Peyer's patch (tissue), 4 donors: ENCODE results near the gene FADD. TPM values are rescaled to one million over a fixed set of nuclear protein-coding genes. Genes with fewer than 3 reads are reported as not detected.

ENCODE experiments used
- DNase-seq, 3 donors: peaks; one replicate each; pipeline ENCODE4 v3.0.0-alpha.2; 2017 to 2019
- H3K27ac ChIP-seq, 4 donors: fragments of 200-600 bp; sonication (generic); one replicate each; pipeline ENCODE4 v1.5.1; 2016 to 2019
- H3K27me3 ChIP-seq, 2 donors: fragments of 200-600 bp; sonication (generic); one replicate each; pipeline ENCODE4 v1.5.1; 2019
- H3K36me3 ChIP-seq, 3 donors: fragments of 200-600 bp; sonication (generic); one replicate each; pipeline ENCODE4 v1.5.1; 2016 to 2019
- H3K4me1 ChIP-seq, 4 donors: fragments of 200-600 bp; sonication (generic); one replicate each; pipeline ENCODE4 v1.5.1; 2016 to 2019
- H3K4me3 ChIP-seq, 4 donors: fragments of 200-600 bp; sonication (generic); 1 replicate in 3 of 4; 2 replicates in 1 of 4; pipeline ENCODE4 v1.5.1; 2016 to 2019; ENCODE audit warnings: mild to moderate bottlenecking in 1 of 4
- H3K9me3 ChIP-seq, 4 donors: fragments of 200-600 bp; sonication (generic); one replicate each; pipeline ENCODE4 v1.5.1; 2016 to 2019; ENCODE audit warnings: mild to moderate bottlenecking in 1 of 4
- CTCF ChIP-seq, 6 experiments: fragments of 450-650 bp in 4 of 6; fragments of 200-600 bp in 2 of 6; sonication (generic) in 1 of 6; IDR thresholded peaks; one replicate each; pipeline ENCODE4 v1.5.1; 2017 to 2019; ENCODE audit warnings: antibody characterized with exemption in 6 of 6, mild to moderate bottlenecking in 3 of 6, moderate library complexity in 1 of 6
- POLR2A ChIP-seq, 2 donors: fragments of 450-650 bp; IDR thresholded peaks; one replicate each; pipeline ENCODE4 v1.5.1; 2017; ENCODE audit warnings: antibody characterized with exemption in 2 of 2, mild to moderate bottlenecking in 2 of 2, moderate library complexity in 2 of 2
- total RNA-seq, 4 donors: library from RNA; depleted of rRNA; stranded (reverse); fragments of >200 nt; gene quantifications; one replicate each; pipeline ENCODE4 v1.1.0, GENCODE V29; 2016

FADD gene
- total RNA-seq, 4 donors from 2014 or later: 9.9 to 33.6 (median 28.8) TPM

DNA sequence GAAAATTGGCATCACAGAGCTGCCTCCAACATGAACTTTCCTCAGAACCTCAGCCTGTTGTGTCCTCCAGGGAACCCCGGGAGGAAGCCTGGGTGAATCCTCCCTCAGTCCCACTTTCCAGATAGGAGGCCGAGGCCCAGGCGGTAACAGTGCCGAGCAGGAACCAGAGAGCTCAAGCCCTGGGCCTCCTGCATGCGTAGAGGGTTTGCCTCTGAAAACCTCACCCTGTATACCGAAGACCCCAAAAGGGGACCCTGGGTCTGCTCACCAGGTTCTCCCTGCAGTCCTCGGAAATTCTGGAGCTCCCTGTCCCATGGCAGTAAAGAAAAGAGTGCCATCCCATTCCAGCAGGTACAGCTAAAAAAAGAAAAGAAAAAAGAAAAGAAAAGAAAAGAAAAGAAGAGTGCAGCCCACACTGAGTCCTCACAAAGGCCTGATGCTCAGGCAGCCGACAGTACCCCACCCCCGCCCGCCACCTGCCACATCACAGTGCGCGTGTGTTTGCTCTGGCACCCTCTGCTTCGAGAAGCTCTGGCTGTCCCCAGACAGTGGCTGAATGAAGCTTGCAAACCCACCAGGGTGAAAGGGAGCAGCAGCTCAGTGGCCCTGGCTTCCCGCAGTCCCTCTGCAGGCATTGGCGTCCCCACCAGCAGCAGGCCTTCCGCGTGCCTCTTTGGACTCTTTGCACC is 28.4 kb upstream of the FADD start:
- H3K36me3 ChIP-seq: no peaks in the 10 kb centered on the region
- no peaks in the 10 kb centered on the region for H3K4me1 ChIP-seq
- no peaks in the 10 kb centered on the region for H3K27me3 ChIP-seq
- DNase-seq: no peak
- H3K9me3 ChIP-seq: no peaks in the 10 kb centered on the region
- TF ChIP-seq POLR2A (IDR thresholded peaks at IDR 0.05) (no peak), CTCF (IDR thresholded peaks at IDR 0.05) (no peak)
- no peak overlapping the region for H3K4me3 ChIP-seq
- no peak overlapping the region for H3K27ac ChIP-seq

- Histone ChIP-seq H3K27me3 (no peaks in the 10 kb centered on the region), H3K4me3 (no peak overlapping the region), H3K9me3 (no peaks in the 10 kb centered on the region), H3K27ac (no peak overlapping the region), H3K36me3 (no peaks in the 10 kb centered on the region), H3K4me1 (no peaks in the 10 kb centered on the region)
- DNase-seq: no peak
- TF ChIP-seq POLR2A (IDR thresholded peaks at IDR 0.05): no peak
- TF ChIP-seq CTCF (IDR thresholded peaks at IDR 0.05): no peak
Measured at GRCh38 chr11:70175236-70175698, 27.8 kb upstream of the FADD start.

- TF ChIP-seq CTCF (IDR thresholded peaks at IDR 0.05) (peak in 4 of 6 experiments; percentile 42 to 56 (median 48)), POLR2A (IDR thresholded peaks at IDR 0.05) (no peak)
- Histone ChIP-seq H3K4me1 (no peaks in the 10 kb centered on the region), H3K9me3 (no peaks in the 10 kb centered on the region), H3K4me3 (no peak overlapping the region), H3K36me3 (no peaks in the 10 kb centered on the region), H3K27me3 (no peaks in the 10 kb centered on the region), H3K27ac (no peak overlapping the region)
- peak in 1 of 3 donors; percentile 54 for DNase-seq
Measured at GRCh38 chr11:70176940-70177689, 26.0 kb upstream of the FADD start.

GRCh38 chr11:70180906-70181305 is 22.2 kb upstream of the FADD start:
- Histone ChIP-seq H3K36me3 (no peaks in the 10 kb centered on the region), H3K27ac (no peak overlapping the region), H3K9me3 (no peaks in the 10 kb centered on the region), H3K4me1 (no peaks in the 10 kb centered on the region), H3K27me3 (no peaks in the 10 kb centered on the region), H3K4me3 (no peak overlapping the region)
- TF ChIP-seq POLR2A (IDR thresholded peaks at IDR 0.05) (no peak), CTCF (IDR thresholded peaks at IDR 0.05) (no peak)
- DNase-seq: no peak

DNA sequence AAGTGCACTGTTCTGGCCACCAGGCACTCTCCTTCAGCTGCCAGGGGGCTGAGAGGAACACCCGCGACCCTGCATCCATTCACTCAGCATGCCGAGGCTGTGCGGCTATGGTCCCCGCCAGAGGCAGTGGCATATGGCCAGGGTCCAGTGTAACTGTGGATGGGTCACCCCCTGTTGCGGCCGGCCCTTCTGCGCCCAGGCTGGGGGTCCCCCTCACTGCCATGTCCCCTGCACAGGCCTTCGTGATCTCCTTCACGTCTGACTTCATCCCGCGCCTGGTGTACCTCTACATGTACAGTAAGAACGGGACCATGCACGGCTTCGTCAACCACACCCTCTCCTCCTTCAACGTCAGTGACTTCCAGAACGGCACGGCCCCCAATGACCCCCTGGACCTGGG is 20.8 kb upstream of the FADD start:
- Histone ChIP-seq H3K27ac (no peak overlapping the region), H3K36me3 (no peaks in the 10 kb centered on the region), H3K4me1 (no peaks in the 10 kb centered on the region), H3K4me3 (no peak overlapping the region), H3K27me3 (no peaks in the 10 kb centered on the region), H3K9me3 (no peaks in the 10 kb centered on the region)
- TF ChIP-seq POLR2A (IDR thresholded peaks at IDR 0.05) (no peak), CTCF (IDR thresholded peaks at IDR 0.05) (no peak)
- DNase-seq: no peak
